Tracheal epithelial cell (primary cell): ENCODE measurements around the gene UBE2C. TPM values are rescaled to one million over a fixed set of nuclear protein-coding genes. Genes with fewer than 3 reads are reported as not detected.

Experiments used
- total RNA-seq: library from RNA; depleted of rRNA; stranded (reverse); fragments of >200 nt; gene quantifications from 2 replicates; pipeline ENCODE4 v1.2.1, GENCODE V29; 2014

UBE2C gene
- total RNA-seq: 1.3 and 3.6 TPM in 2 replicates

DNA sequence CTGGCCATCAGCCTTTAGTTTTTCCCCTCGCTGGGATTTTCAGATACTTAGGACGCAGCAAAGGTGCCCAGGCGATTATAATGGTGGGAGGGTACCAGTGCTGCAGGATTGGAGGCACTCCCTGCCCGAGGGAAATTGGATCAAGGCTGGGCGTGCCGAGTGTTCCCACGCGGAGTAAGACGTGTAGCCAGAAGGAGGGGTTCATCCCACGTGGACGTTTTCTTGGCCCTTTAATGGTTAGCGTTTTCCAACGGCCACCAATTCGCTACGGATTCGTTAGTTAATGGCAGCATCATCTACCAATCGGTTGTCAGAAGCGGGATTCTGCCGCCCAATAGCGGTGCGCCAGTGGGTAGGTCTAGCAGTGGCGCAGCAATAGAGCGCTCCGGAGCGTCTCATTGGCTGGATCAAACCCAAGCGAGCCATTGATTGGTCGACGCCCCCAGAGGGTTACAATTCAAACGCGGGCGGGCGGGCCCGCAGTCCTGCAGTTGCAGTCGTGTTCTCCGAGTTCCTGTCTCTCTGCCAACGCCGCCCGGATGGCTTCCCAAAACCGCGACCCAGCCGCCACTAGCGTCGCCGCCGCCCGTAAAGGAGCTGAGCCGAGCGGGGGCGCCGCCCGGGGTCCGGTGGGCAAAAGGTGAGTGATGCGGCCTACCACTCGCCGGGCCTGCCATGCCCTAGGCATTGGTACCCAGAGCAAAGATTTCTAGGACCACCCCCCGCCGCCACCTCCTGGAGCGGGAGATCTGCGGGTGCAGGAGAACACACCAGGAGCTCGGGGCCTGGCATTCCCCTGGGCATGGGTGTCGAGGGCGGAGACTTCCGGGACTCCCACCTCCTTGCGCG lies at the start of gene UBE2C:
TSS of gene UBE2C (plus strand) at position 488 of the 849 bp plus-strand sequence. CDS start at position 540, 52 bp downstream.

DNA sequence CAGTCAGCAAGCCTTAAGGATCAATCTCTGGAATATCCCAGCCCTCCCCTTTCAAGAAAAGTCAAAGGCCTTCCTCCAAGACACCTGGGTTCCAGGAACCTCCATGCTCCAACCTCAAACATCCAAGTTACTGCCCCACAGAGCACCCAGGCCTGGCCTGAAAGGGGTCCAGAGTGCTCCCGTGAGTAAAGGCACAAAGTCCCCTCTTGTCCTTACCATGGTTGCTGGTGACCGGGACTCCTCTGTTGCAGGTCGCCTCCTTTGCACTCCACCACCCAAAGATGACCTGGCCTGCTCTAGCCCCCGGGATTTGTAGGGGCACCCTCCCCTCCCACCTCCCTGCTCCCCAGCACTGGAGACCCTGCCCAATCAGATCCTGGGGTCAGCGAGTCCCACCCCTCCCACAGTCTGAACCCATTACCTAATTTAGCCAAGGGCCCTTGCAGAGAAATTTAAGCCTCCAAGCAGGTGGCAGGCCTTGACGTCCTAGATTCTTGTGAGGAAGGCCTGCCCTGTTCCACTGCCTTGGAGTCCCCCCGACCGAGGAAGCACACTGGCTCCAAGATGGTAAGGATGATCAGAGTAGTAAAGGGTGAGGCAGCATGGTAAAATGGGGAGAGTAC lies 14.7 kb downstream of the UBE2C start, which contains the start of gene TNNC2:
TSS of gene TNNC2 (minus strand) at position 283 of the 623 bp plus-strand sequence. CDS start at position 219, 64 bp downstream.

DNA sequence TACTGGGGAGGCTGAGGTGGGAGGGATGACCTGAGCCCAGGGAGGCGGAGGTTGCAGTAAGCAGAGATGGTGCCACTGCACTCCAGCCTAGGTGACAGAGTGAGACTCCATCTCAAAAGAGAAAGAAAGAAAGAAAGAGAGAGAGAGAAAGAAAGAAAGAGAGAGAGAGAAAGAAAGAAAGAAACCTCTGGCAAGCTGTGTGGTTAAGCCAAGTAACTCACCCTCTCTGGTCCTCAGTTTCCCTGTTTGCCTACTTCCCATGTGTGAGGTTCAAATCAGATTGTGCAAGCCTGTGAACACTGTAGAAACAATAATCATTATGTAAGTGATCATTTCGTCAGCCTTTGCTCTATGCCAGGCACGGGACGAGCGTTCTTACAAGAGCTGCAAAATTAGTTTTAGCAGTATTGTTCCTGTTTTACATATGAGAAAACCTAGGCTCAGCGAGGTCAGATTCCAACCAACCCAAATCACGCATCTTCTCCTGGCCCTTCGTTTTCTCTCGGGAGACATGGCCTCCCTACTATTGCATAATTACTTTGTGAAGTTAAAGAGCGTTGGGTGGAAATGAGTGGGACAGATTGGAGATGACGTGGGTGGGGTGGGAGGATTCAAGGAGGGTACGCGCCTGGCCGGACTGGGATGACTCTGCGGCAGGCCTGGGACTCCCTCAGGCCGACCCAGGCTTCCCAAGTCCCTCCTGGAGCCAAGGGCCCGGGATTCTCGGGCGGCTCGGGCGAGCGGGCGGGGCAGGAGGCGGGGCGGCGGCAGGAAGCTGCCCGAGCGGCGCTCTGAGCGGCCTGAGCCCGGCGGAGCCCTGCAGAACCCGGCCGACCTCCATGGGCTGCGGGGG lies 20.8 kb downstream of the UBE2C start, which contains the start of gene SNX21:
TSS of gene SNX21 (plus strand) at position 770 of the 853 bp plus-strand sequence. CDS start 121 bp downstream, outside the sequence.

DNA sequence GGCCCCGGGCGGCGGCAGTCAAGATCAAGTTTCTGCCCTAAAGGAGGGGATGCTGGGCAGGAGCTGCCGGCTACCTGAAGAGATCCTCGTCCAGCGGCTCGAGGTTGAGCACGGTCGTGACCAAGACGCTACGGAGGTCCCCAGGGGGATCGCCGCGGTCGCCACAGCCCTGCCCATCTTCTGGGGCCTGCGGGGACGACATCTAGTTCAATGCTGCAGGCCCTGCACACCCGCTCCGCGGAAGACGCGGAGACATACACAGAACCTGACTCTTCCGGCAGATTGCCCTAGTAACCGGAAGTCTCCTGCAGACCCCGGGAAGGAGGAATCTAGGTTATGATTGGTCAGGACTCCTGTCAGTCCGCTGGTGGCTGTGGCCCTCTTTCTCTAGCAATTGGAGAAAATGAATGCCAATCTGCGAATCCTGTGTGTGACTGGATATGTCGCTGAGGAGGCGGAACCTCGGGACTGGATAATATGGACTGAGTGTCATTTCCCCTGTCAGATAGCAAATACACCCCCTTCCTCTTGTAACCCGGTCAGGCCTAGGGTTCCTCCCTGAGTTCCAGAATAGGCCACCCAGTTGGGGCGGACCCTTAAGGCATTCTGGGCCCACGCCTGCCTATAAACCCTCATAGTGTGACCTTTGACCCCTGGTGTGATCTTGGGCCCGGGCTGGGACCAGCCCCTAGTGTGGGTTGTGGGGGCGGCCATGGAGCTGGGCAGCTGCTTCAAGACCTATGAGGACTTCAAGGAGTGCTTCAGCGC lies 44.9 kb downstream of the UBE2C start, which contains the start of the genes ACOT8 and ZSWIM3:
TSS of gene ACOT8 (minus strand) at position 279 of the 768 bp plus-strand sequence. CDS start at position 202, 77 bp downstream.
TSS of gene ZSWIM3 (plus strand) at position 501 of the 768 bp plus-strand sequence. CDS start at position 713, 212 bp downstream.

Other genes starting within 250 kb of the UBE2C start
- gene WFDC8, start 233.4 kb upstream of the UBE2C start, total RNA-seq: not detected in 2 replicates
- not detected in 2 replicates for gene WFDC10A, start 182.9 kb upstream of the UBE2C start, total RNA-seq
- gene WFDC9, start 181.4 kb upstream of the UBE2C start, total RNA-seq: not detected in 2 replicates
- not detected in 2 replicates for gene WFDC11, start 142.4 kb upstream of the UBE2C start, total RNA-seq
- not detected in 2 replicates for gene WFDC13, start 110.6 kb upstream of the UBE2C start, total RNA-seq
- gene WFDC10B, start 107.6 kb upstream of the UBE2C start, total RNA-seq: not detected in 2 replicates
- not detected in 2 replicates for gene SPINT4, start 90.3 kb upstream of the UBE2C start, total RNA-seq
- 0.48 TPM in 1 of 2 replicates, not detected in the other for gene WFDC3, start 20.8 kb upstream of the UBE2C start, total RNA-seq
- gene DNTTIP1, start 20.7 kb upstream of the UBE2C start, total RNA-seq: 8.7 and 12.3 TPM in 2 replicates
- 0.43 TPM in 1 of 2 replicates, not detected in the other for gene TNNC2, start 14.7 kb downstream of the UBE2C start, total RNA-seq
- 16.6 and 20.0 TPM in 2 replicates for gene SNX21, start 21.2 kb downstream of the UBE2C start, total RNA-seq
- gene ACOT8, start 44.7 kb downstream of the UBE2C start, total RNA-seq: 38.6 and 42.0 TPM in 2 replicates
- 2.6 and 3.1 TPM in 2 replicates for gene ZSWIM3, start 45.0 kb downstream of the UBE2C start, total RNA-seq
- 2.4 and 3.4 TPM in 2 replicates for gene ZSWIM1, start 68.6 kb downstream of the UBE2C start, total RNA-seq
- gene SPATA25, start 75.0 kb downstream of the UBE2C start, total RNA-seq: 0.72 and 1.9 TPM in 2 replicates
- gene NEURL2, start 78.6 kb downstream of the UBE2C start, total RNA-seq: 4.5 and 5.5 TPM in 2 replicates
- 16.2 and 21.9 TPM in 2 replicates for gene CTSA, start 78.7 kb downstream of the UBE2C start, total RNA-seq
- gene PLTP, start 99.5 kb downstream of the UBE2C start, total RNA-seq: 52.9 and 81.9 TPM in 2 replicates
- gene PCIF1, start 122.0 kb downstream of the UBE2C start, total RNA-seq: 5.3 and 9.6 TPM in 2 replicates
- 8.1 and 10.4 TPM in 2 replicates for gene ZNF335, start 159.6 kb downstream of the UBE2C start, total RNA-seq
- gene MMP9, start 196.3 kb downstream of the UBE2C start, total RNA-seq: 0.21 and 16.4 TPM in 2 replicates
- gene SLC12A5, start 216.6 kb downstream of the UBE2C start, total RNA-seq: under 0.01 TPM in 1 of 2 replicates, not detected in the other